Measurements from ENCODE around the gene ITGA11. TPM values are rescaled to one million over a fixed set of nuclear protein-coding genes. Genes with fewer than 3 reads are reported as not detected.
A peak's percentile ranks its signal among the peaks of the same experiment; 100 is the strongest.

Gene ITGA11
- total RNA-seq, 1 donor from 2014 or later: 193 TPM

DNA sequence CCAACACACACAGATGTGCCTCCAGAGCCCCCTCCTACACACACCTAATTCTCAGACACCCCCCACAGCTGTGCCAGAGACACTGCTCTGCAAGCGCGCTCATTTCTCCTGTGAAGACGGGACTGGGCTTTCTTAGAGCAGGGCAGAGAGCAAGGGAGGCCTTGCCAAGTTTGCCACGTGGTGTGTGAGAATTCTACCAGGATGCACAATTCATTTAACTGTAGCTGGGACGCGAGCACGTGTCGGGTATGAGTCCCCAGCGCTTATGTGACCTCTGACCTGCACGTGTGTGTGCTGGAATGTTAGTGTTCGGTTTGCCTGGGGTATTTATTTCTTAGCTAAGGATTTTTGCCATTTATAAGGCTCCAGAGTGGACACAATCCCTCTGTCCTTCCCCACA, 117.4 kb downstream of the ITGA11 start:
- H4K20me1 ChIP-seq (ENCODE audit: insufficient read depth, low read length): peaks cover 6% of the 10 kb centered on the region
- Mint-ChIP-seq H3K9me3 (ENCODE audit: unreplicated experiment) (no peaks in the 10 kb centered on the region), H3K36me3 (ENCODE audit: low read depth, unreplicated experiment) (peaks cover 47% of the 10 kb centered on the region), H3K27ac (ENCODE audit: unreplicated experiment) (peak overlapping the region; percentile 58), H3K4me1 (ENCODE audit: low read depth, unreplicated experiment) (peaks cover 35% of the 10 kb centered on the region), H3K4me3 (ENCODE audit: unreplicated experiment) (no peak overlapping the region), H3K27me3 (ENCODE audit: low read depth, unreplicated experiment) (no peaks in the 10 kb centered on the region)
- peaks cover 20% of the 10 kb centered on the region for H3K36me3 ChIP-seq (ENCODE audit: insufficient read depth, low read length)
- no peaks in the 10 kb centered on the region for H3K27me3 ChIP-seq (ENCODE audit: insufficient read depth, low read length)
- H2AFZ ChIP-seq (ENCODE audit: low read depth, low read length): no peak overlapping the region
- no peak overlapping the region for H3K27ac ChIP-seq (ENCODE audit: low read depth, low read length)
- no peak for FAIRE-seq
- no peak overlapping the region for H3K4me2 ChIP-seq (ENCODE audit: low read length)
- no peak for TF ChIP-seq CTCF (IDR thresholded peaks at IDR 0.05; ENCODE audit: insufficient read depth, low read depth, low read length)
- TF ChIP-seq EZH2 (IDR thresholded peaks at IDR 0.05; ENCODE audit: insufficient read depth, low read length): no peak
- H3K79me2 ChIP-seq (ENCODE audit: insufficient read depth, low read length): no peaks in the 10 kb centered on the region
- peak; percentile 3 for DNase-seq (ENCODE audit: low read depth)
- peak overlapping the region; percentile 3 for H3K9ac ChIP-seq (ENCODE audit: low read length)
- no peaks in the 10 kb centered on the region for H3K9me3 ChIP-seq (ENCODE audit: insufficient read depth, low read depth, low read length)
- H3K4me3 ChIP-seq (ENCODE audit: insufficient read depth, low read depth, low read length): no peak overlapping the region
- peaks cover 31% of the 10 kb centered on the region for H3K4me1 ChIP-seq (ENCODE audit: insufficient read depth, low read length)

- TF ChIP-seq CTCF (IDR thresholded peaks at IDR 0.05; ENCODE audit: insufficient read depth, low read depth, low read length) (no peak), EZH2 (IDR thresholded peaks at IDR 0.05; ENCODE audit: insufficient read depth, low read length) (no peak)
- H3K36me3 Mint-ChIP-seq (ENCODE audit: low read depth, unreplicated experiment): peaks cover 46% of the 10 kb centered on the region
Measured at GRCh38 chr15:68313501-68314410, 118.2 kb downstream of the ITGA11 start.

More at GRCh38 chr15:68313501-68314410, 118.2 kb downstream of the ITGA11 start:
- Mint-ChIP-seq H3K4me3 (ENCODE audit: unreplicated experiment) (no peak overlapping the region), H3K27me3 (ENCODE audit: low read depth, unreplicated experiment) (no peaks in the 10 kb centered on the region), H3K27ac (ENCODE audit: unreplicated experiment) (peak overlapping the region; percentile 72), H3K4me1 (ENCODE audit: low read depth, unreplicated experiment) (peaks cover 35% of the 10 kb centered on the region), H3K9me3 (ENCODE audit: unreplicated experiment) (no peaks in the 10 kb centered on the region)
- no peaks in the 10 kb centered on the region for H3K27me3 ChIP-seq (ENCODE audit: insufficient read depth, low read length)
- no peak overlapping the region for H3K27ac ChIP-seq (ENCODE audit: low read depth, low read length)
- peaks cover 31% of the 10 kb centered on the region for H3K4me1 ChIP-seq (ENCODE audit: insufficient read depth, low read length)
- peaks cover 6% of the 10 kb centered on the region for H4K20me1 ChIP-seq (ENCODE audit: insufficient read depth, low read length)
- DNase-seq (ENCODE audit: low read depth): no peak
- H2AFZ ChIP-seq (ENCODE audit: low read depth, low read length): no peak overlapping the region
- H3K36me3 ChIP-seq (ENCODE audit: insufficient read depth, low read length): peaks cover 22% of the 10 kb centered on the region
- peak overlapping the region; percentile 53 for H3K9ac ChIP-seq (ENCODE audit: low read length)
- H3K79me2 ChIP-seq (ENCODE audit: insufficient read depth, low read length): no peaks in the 10 kb centered on the region
- H3K4me3 ChIP-seq (ENCODE audit: insufficient read depth, low read depth, low read length): no peak overlapping the region
- no peaks in the 10 kb centered on the region for H3K9me3 ChIP-seq (ENCODE audit: insufficient read depth, low read depth, low read length)
- no peak for FAIRE-seq
- peak overlapping the region; percentile 49 for H3K4me2 ChIP-seq (ENCODE audit: low read length)
